ENCODE measurements around the gene LPP. TPM values are rescaled to one million over a fixed set of nuclear protein-coding genes. Genes with fewer than 3 reads are reported as not detected.

LPP gene
- total RNA-seq, 5 donors from 2014 or later (not counting 1 experiment from before 2014, with no cell fraction given) = 23.8 to 82.6 (median 39.3) TPM

DNA sequence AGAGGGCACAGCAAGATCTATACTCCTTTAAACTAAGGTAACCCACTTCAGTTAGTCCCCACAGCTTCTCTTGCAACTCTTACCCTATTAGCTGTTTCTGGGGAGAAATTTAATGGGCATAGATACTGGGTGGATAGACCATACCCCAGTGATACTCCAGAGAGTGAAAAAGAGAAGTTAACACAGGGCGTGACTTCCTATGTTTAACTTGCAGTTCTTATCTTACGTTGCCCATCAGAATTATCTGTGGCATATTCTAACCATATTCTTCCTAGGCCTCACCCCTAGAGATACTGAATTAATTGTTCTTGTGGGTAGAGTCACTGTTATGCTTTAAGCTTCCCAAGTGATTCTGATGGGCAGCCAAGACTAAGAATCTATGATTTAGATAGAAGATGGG is 532.4 kb downstream of the LPP start:
- Histone ChIP-seq H3K4me1 (ENCODE audit: control insufficient read depth in 1 of 2, extremely low read depth in 1 of 2, insufficient read depth in 2 of 2, low read length in 2 of 2) (peaks cover 0 to 5% of the 10 kb centered on the region in 2 experiments), H3K36me3 (ENCODE audit: control insufficient read depth in 2 of 2, extremely low read depth in 1 of 2, insufficient read depth in 1 of 2, low read length in 1 of 2) (no peaks in the 10 kb centered on the region), H3K27ac (ENCODE audit: low read length) (no peak overlapping the region), H3K27me3 (replicated peaks in 1 of 2; ENCODE audit: control insufficient read depth in 2 of 2, extremely low read depth in 1 of 2, insufficient read depth in 2 of 2, low read length in 1 of 2) (no peaks in the 10 kb centered on the region), H3K9me3 (no peaks in the 10 kb centered on the region), H3K4me3 (ENCODE audit: control insufficient read depth in 1 of 2, extremely low read depth in 1 of 2, low read length in 1 of 2) (no peak overlapping the region)
- DNase-seq = no peak
- H3K27me3 Mint-ChIP-seq = no peaks in the 10 kb centered on the region
- POLR2A ChIA-PET = interaction anchor here (0.5 to 1.4 kb wide), 3 partner anchors 9 to 1867 kb away, joined by 3 to 7 read pairs (median 5); no protein-coding TSS in a partner anchor
- H3K4me1 Mint-ChIP-seq = peaks cover 0 to 19% (median 6%) of the 10 kb centered on the region in 3 donors
- no peak for ATAC-seq (replicated peaks in 1 of 4)
- no peak overlapping the region for H3K27ac Mint-ChIP-seq
- no peaks in the 10 kb centered on the region for H3K9me3 Mint-ChIP-seq
- no CpG with 5 or more reads among the region's 2 CpGs for WGBS (ENCODE audit: insufficient coverage)
- H3K4me3 Mint-ChIP-seq = no peak overlapping the region
- CTCF ChIA-PET = no interaction called here
- H3K36me3 Mint-ChIP-seq = peaks cover 8% of the 10 kb centered on the region

DNA sequence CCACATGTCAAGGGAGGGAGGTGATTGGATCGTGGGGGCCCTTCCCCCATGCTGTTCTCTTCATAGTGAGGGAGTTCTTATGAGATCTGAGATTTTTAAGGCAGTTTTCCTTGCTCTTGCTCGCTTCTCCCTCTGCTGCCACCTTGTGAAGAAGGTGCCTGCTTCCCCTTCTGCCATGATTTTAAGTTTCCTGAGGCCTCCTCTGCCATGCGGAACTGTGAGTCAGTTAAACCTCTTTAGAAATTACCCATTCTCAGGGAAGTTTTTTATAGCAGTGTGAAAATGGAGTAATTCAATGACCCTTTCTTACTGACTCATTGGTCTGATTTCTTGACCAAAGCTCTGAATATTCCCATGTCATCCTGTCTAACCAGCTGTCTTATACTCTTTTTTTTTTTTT is 533.4 kb downstream of the LPP start:
- Mint-ChIP-seq H3K4me3 (no peak overlapping the region), H3K27me3 (no peaks in the 10 kb centered on the region), H3K4me1 (peaks cover 0 to 19% (median 6%) of the 10 kb centered on the region in 3 donors), H3K36me3 (peaks cover 7% of the 10 kb centered on the region), H3K9me3 (no peaks in the 10 kb centered on the region), H3K27ac (no peak overlapping the region)
- H3K27ac ChIP-seq (ENCODE audit: low read length) = no peak overlapping the region
- ChIA-PET CTCF (interaction anchor here in 1 of 2 donors (0.6 kb wide), 1 partner anchor 942 kb away, joined by 3 read pairs; the partner anchor contains the start of gene BCL6), POLR2A (interaction anchor here (0.6 to 0.9 kb wide), 2 partner anchors 8 to 425 kb away, joined by 3 read pairs; no protein-coding TSS in a partner anchor)
- peak in 1 of 35 experiments; percentile 8 for DNase-seq
- ATAC-seq (replicated peaks in 1 of 4) = no peak
- no peaks in the 10 kb centered on the region for H3K9me3 ChIP-seq
- WGBS (ENCODE audit: insufficient coverage) = no CpG with 5 or more reads among the region's 3 CpGs
- H3K4me1 ChIP-seq (ENCODE audit: control insufficient read depth in 1 of 2, extremely low read depth in 1 of 2, insufficient read depth in 2 of 2, low read length in 2 of 2) = peaks cover 0 to 5% of the 10 kb centered on the region in 2 experiments
- no peaks in the 10 kb centered on the region for H3K36me3 ChIP-seq (ENCODE audit: control insufficient read depth in 2 of 2, extremely low read depth in 1 of 2, insufficient read depth in 1 of 2, low read length in 1 of 2)
- H3K27me3 ChIP-seq (replicated peaks in 1 of 2; ENCODE audit: control insufficient read depth in 2 of 2, extremely low read depth in 1 of 2, insufficient read depth in 2 of 2, low read length in 1 of 2) = no peaks in the 10 kb centered on the region
- H3K4me3 ChIP-seq (ENCODE audit: control insufficient read depth in 1 of 2, extremely low read depth in 1 of 2, low read length in 1 of 2) = no peak overlapping the region

DNA sequence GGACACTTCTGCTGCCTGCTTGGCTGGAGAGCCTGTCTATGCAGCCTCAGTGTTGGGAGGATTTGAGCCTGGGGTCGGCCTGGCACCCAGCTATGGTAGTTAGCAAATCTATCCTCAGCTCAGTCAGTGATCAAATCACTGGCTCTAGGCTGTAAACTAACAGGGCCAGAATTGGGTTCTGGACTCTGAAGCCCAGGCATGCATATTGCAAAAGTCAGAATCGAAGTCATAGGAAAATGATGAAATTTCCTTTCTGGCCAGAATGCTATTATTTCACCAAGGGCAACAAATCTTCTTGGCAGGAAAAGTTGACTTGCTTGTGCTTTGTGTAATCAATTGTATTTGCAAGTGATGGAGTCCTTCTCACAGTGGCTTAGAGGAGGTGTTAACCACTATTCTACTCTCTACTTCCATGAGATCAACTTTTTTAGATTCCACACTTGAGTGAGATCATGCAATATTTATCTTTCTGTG is 535.2 kb downstream of the LPP start:
- Mint-ChIP-seq H3K9me3 (no peaks in the 10 kb centered on the region), H3K4me1 (peaks cover 0 to 19% (median 6%) of the 10 kb centered on the region in 3 donors), H3K27ac (no peak overlapping the region), H3K4me3 (no peak overlapping the region), H3K36me3 (peaks cover 11% of the 10 kb centered on the region), H3K27me3 (no peaks in the 10 kb centered on the region)
- Histone ChIP-seq H3K27ac (ENCODE audit: low read length) (no peak overlapping the region), H3K27me3 (replicated peaks in 1 of 2; ENCODE audit: control insufficient read depth in 2 of 2, extremely low read depth in 1 of 2, insufficient read depth in 2 of 2, low read length in 1 of 2) (no peaks in the 10 kb centered on the region), H3K9me3 (no peaks in the 10 kb centered on the region), H3K36me3 (ENCODE audit: control insufficient read depth in 2 of 2, extremely low read depth in 1 of 2, insufficient read depth in 1 of 2, low read length in 1 of 2) (no peaks in the 10 kb centered on the region), H3K4me1 (ENCODE audit: control insufficient read depth in 1 of 2, extremely low read depth in 1 of 2, insufficient read depth in 2 of 2, low read length in 2 of 2) (peaks cover 0 to 5% of the 10 kb centered on the region in 2 experiments), H3K4me3 (ENCODE audit: control insufficient read depth in 1 of 2, extremely low read depth in 1 of 2, low read length in 1 of 2) (no peak overlapping the region)
- WGBS (ENCODE audit: insufficient coverage) = 100% methylated on average over 1 of the region's 2 CpGs
- ChIA-PET POLR2A (no interaction called here), CTCF (interaction anchor here in 1 of 2 donors (0.7 kb wide), 1 partner anchor 54 kb away, joined by 3 read pairs; no protein-coding TSS in a partner anchor)
- ATAC-seq (replicated peaks in 1 of 4) (no peak), DNase-seq (no peak)

DNA sequence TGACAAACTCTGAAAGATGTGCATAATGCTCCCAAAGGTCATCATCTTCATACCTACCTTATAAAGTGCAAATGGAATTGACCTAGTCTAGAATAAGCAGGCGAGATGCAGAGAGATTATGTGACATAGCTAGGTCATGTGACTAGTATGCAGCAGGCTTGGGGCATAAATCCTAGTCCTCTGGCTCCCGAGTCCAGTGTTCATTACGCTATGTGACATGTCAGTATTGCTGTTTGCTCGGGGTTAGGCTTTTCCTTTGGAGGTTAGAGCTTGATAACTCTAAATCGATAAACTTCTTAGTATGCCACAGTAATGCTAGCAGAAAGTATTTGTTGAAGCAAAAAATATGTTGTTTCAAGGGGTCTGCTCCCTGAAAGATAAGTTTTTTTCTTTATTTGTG is 536.1 kb downstream of the LPP start:
- Mint-ChIP-seq H3K4me3 (no peak overlapping the region), H3K9me3 (no peaks in the 10 kb centered on the region), H3K36me3 (peaks cover 11% of the 10 kb centered on the region), H3K4me1 (peaks cover 0 to 17% (median 6%) of the 10 kb centered on the region in 3 donors), H3K27ac (no peak overlapping the region), H3K27me3 (no peaks in the 10 kb centered on the region)
- no peaks in the 10 kb centered on the region for H3K36me3 ChIP-seq (ENCODE audit: control insufficient read depth in 2 of 2, extremely low read depth in 1 of 2, insufficient read depth in 1 of 2, low read length in 1 of 2)
- ChIA-PET CTCF (no interaction called here), POLR2A (no interaction called here)
- ATAC-seq (replicated peaks in 1 of 4) = no peak
- peaks cover 0 to 5% of the 10 kb centered on the region in 2 experiments for H3K4me1 ChIP-seq (ENCODE audit: control insufficient read depth in 1 of 2, extremely low read depth in 1 of 2, insufficient read depth in 2 of 2, low read length in 2 of 2)
- no peak overlapping the region for H3K4me3 ChIP-seq (ENCODE audit: control insufficient read depth in 1 of 2, extremely low read depth in 1 of 2, low read length in 1 of 2)
- 93% methylated on average over 2 of the region's 5 CpGs for WGBS (ENCODE audit: insufficient coverage)
- no peaks in the 10 kb centered on the region for H3K27me3 ChIP-seq (replicated peaks in 1 of 2; ENCODE audit: control insufficient read depth in 2 of 2, extremely low read depth in 1 of 2, insufficient read depth in 2 of 2, low read length in 1 of 2)
- no peak for DNase-seq
- no peak overlapping the region for H3K27ac ChIP-seq (ENCODE audit: low read length)
- no peaks in the 10 kb centered on the region for H3K9me3 ChIP-seq

DNA sequence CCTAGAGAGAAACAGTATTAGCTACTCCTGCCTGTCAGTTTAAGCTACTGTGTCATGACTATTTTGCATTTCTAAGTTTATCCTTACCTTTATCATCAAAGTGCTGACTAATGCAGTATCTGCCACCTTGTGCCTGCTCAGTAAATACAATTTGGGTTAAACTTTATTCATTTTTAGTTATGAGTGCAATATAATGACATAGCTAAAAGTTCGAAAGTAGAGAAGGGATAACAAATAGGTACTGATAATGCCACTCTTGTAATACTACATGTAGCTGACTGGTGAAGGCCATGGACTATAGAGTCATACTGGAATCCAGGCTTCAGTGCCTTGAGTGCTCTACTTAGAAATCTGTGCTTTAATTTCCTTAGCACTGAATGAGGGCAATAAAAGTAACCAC is 537.0 kb downstream of the LPP start:
- Mint-ChIP-seq H3K4me3 (no peak overlapping the region), H3K27me3 (no peaks in the 10 kb centered on the region), H3K9me3 (no peaks in the 10 kb centered on the region), H3K36me3 (peaks cover 11% of the 10 kb centered on the region), H3K27ac (no peak overlapping the region), H3K4me1 (peaks cover 0 to 18% (median 6%) of the 10 kb centered on the region in 3 donors)
- Histone ChIP-seq H3K4me1 (ENCODE audit: control insufficient read depth in 1 of 2, extremely low read depth in 1 of 2, insufficient read depth in 2 of 2, low read length in 2 of 2) (peaks cover 0 to 5% of the 10 kb centered on the region in 2 experiments), H3K27ac (ENCODE audit: low read length) (no peak overlapping the region), H3K27me3 (replicated peaks in 1 of 2; ENCODE audit: control insufficient read depth in 2 of 2, extremely low read depth in 1 of 2, insufficient read depth in 2 of 2, low read length in 1 of 2) (no peaks in the 10 kb centered on the region), H3K36me3 (ENCODE audit: control insufficient read depth in 2 of 2, extremely low read depth in 1 of 2, insufficient read depth in 1 of 2, low read length in 1 of 2) (no peaks in the 10 kb centered on the region), H3K4me3 (ENCODE audit: control insufficient read depth in 1 of 2, extremely low read depth in 1 of 2, low read length in 1 of 2) (no peak overlapping the region), H3K9me3 (no peaks in the 10 kb centered on the region)
- CTCF ChIA-PET = no interaction called here
- no CpG with 5 or more reads among the region's 1 CpG for WGBS (ENCODE audit: insufficient coverage)
- POLR2A ChIA-PET = no interaction called here
- ATAC-seq (replicated peaks in 1 of 4) (no peak), DNase-seq (no peak)

DNA sequence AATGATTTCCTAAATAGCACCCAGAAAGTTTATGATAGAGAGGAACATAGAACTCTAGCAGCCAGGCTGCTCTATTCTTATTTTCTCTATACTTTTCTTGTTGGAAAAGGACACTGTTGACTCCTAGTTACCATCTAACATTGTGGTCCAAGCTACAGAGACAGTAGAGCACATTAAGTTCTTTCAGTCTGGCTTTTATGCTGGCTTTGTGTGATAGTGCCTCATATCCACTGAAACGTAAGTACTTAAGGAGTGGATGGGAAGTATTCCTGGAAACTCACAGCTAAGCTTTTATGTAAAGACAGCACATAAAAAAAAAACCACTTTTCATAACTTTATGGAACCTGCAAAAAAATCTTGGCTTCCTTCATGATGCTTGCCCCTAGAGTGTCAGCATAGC is 537.7 kb downstream of the LPP start:
- Histone ChIP-seq H3K27ac (ENCODE audit: low read length) (no peak overlapping the region), H3K9me3 (no peaks in the 10 kb centered on the region), H3K36me3 (ENCODE audit: control insufficient read depth in 2 of 2, extremely low read depth in 1 of 2, insufficient read depth in 1 of 2, low read length in 1 of 2) (no peaks in the 10 kb centered on the region), H3K4me3 (ENCODE audit: control insufficient read depth in 1 of 2, extremely low read depth in 1 of 2, low read length in 1 of 2) (no peak overlapping the region), H3K27me3 (replicated peaks in 1 of 2; ENCODE audit: control insufficient read depth in 2 of 2, extremely low read depth in 1 of 2, insufficient read depth in 2 of 2, low read length in 1 of 2) (no peaks in the 10 kb centered on the region), H3K4me1 (ENCODE audit: control insufficient read depth in 1 of 2, extremely low read depth in 1 of 2, insufficient read depth in 2 of 2, low read length in 2 of 2) (peaks cover 0 to 5% of the 10 kb centered on the region in 2 experiments)
- ATAC-seq (replicated peaks in 1 of 4) (no peak), DNase-seq (no peak)
- Mint-ChIP-seq H3K9me3 (no peaks in the 10 kb centered on the region), H3K4me3 (no peak overlapping the region), H3K27me3 (no peaks in the 10 kb centered on the region), H3K27ac (no peak overlapping the region), H3K4me1 (peaks cover 0 to 12% (median 0%) of the 10 kb centered on the region in 3 donors), H3K36me3 (peaks cover 11% of the 10 kb centered on the region)
- WGBS (ENCODE audit: insufficient coverage) = no CpG with 5 or more reads among the region's 1 CpG
- CTCF ChIA-PET = no interaction called here
- POLR2A ChIA-PET = interaction anchor here in 1 of 2 donors (0.7 kb wide), 1 partner anchor 162 kb away, joined by 3 read pairs; no protein-coding TSS in a partner anchor

All from T-cell (primary cell).